Hepatocyte (in vitro differentiated cells): ENCODE data around the gene ARHGAP26. TPM values are rescaled to one million over a fixed set of nuclear protein-coding genes. Genes with fewer than 3 reads are reported as not detected.
A peak's percentile ranks its signal among the peaks of the same experiment; 100 is the strongest.

Experiments used
- DNase-seq: peaks from one replicate; pipeline ENCODE4 v3.0.0-alpha.2; 2016; ENCODE audit warnings: low spot score
- H2AFZ ChIP-seq: fragments of 200-600 bp; sonication (generic); 2 replicates; pipeline ENCODE4 v1.6.0; 2016; ENCODE audit warnings: antibody characterized with exemption, mild to moderate bottlenecking
- H3K27ac ChIP-seq: fragments of 200-600 bp; sonication (generic); 2 replicates; pipeline ENCODE4 v1.5.1; 2016; ENCODE audit warnings: mild to moderate bottlenecking
- H3K27me3 ChIP-seq: fragments of 200-600 bp; sonication (generic); 2 replicates; pipeline ENCODE4 v1.6.1; 2016
- H3K36me3 ChIP-seq: fragments of 200-600 bp; sonication (generic); replicated peaks from 2 replicates; pipeline ENCODE4 v1.5.1; 2016; ENCODE audit warnings: low read depth; ENCODE audit not compliant: insufficient read depth
- H3K4me1 ChIP-seq: fragments of 200-600 bp; sonication (generic); 2 replicates; pipeline ENCODE4 v1.5.1; 2016; ENCODE audit warnings: mild to moderate bottlenecking, moderate library complexity; ENCODE audit not compliant: insufficient read depth
- H3K4me2 ChIP-seq: fragments of 200-600 bp; sonication (generic); 2 replicates; pipeline ENCODE4 v1.6.0; 2016
- H3K4me3 ChIP-seq: fragments of 200-600 bp; sonication (generic); 2 replicates; pipeline ENCODE4 v1.5.1; 2016; ENCODE audit warnings: mild to moderate bottlenecking
- H3K79me2 ChIP-seq: fragments of 200-600 bp; sonication (generic); 2 replicates; pipeline ENCODE4 v1.6.0; 2017; ENCODE audit warnings: mild to moderate bottlenecking
- H3K9me2 ChIP-seq: fragments of 200-600 bp; sonication (generic); replicated peaks from 2 replicates; pipeline ENCODE4 v1.6.0; 2017; ENCODE audit warnings: mild to moderate bottlenecking; ENCODE audit not compliant: insufficient read depth
- H3K9me3 ChIP-seq: fragments of 200-600 bp; sonication (generic); 2 replicates; pipeline ENCODE4 v1.5.1; 2016; ENCODE audit warnings: low read depth, mild to moderate bottlenecking
- H4K20me1 ChIP-seq: fragments of 200-600 bp; sonication (generic); 2 replicates; pipeline ENCODE4 v1.6.0; 2016; ENCODE audit warnings: mild to moderate bottlenecking; ENCODE audit not compliant: insufficient read depth, poor library complexity, severe bottlenecking
- EZH2 ChIP-seq: fragments of 200-600 bp; sonication (generic); IDR thresholded peaks from 2 replicates; pipeline ENCODE4 v1.6.1; 2016; ENCODE audit warnings: antibody characterized with exemption, mild to moderate bottlenecking, borderline replicate concordance
- EZH2phosphoT487 ChIP-seq: fragments of 200-600 bp; sonication (generic); IDR thresholded peaks from one replicate; pipeline ENCODE4 v1.6.1; 2018; ENCODE audit warnings: antibody characterized with exemption, mild to moderate bottlenecking, low read depth, moderate library complexity; ENCODE audit not compliant: unreplicated experiment, severe bottlenecking
- WGBS: methylation state at CpG from one replicate; pipeline ENCODE4 v1.1.6; 2016; ENCODE audit warnings: low lambda C conversion rate; ENCODE audit errors: missing lambda C conversion rate; 5-methylcytosine and 5-hydroxymethylcytosine counted together
- polyA plus RNA-seq: library from polyadenylated mRNA; unstranded; fragments of >200 nt; fragmentation: Nextera tagmentation; extraction: Ambion mirVana; gene quantifications from 2 replicates; pipeline ENCODE4 v1.2.1, GENCODE V29; 2016
- total RNA-seq: library from RNA; depleted of rRNA; stranded (reverse); fragments of >200 nt; gene quantifications from 2 replicates; pipeline ENCODE4 v1.2.3, GENCODE V29; 2014
- TF ChIP-seq, protein P1 (sequence below): fragments of 200-600 bp; sonication (generic); IDR thresholded peaks from 2 replicates; pipeline ENCODE4 v1.5.1; 2016; ENCODE audit warnings: antibody characterized with exemption, mild to moderate bottlenecking; ENCODE audit not compliant: poor library complexity

Gene ARHGAP26
- total and polyA plus RNA-seq, 2 experiments from 2014 or later = 16.5 to 19.8 TPM

DNA sequence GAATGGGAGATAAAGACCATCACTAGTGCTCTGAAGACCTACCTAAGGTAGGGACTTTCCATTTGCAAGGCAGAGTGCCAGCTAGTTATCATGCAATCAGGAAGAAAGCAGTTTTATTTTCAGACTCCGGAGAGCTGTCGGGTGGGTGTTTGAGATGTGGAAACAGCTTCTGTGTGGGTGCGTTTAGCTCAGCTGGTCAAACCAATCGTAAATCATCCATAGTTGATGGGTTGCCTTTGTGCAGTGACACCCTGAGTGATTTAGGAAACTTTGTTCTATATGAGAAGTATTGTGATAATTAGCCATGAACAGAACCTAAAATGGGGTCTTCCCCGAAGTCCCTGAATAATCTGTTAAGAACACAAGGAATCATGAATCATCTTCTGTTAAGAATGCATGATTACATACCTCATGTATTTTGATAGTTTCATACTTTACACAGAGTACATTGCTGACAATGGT is 284.3 kb downstream of the ARHGAP26 start:
- Histone ChIP-seq H3K9me2 (no peaks in the 10 kb centered on the region), H3K4me2 (peak overlapping the region; percentile 1), H2AFZ (no peak overlapping the region), H3K4me3 (no peak overlapping the region), H3K9me3 (no peaks in the 10 kb centered on the region), H3K4me1 (peaks cover 28% of the 10 kb centered on the region), H3K27ac (no peak overlapping the region), H4K20me1 (no peaks in the 10 kb centered on the region), H3K27me3 (no peaks in the 10 kb centered on the region), H3K79me2 (no peaks in the 10 kb centered on the region), H3K36me3 (no peaks in the 10 kb centered on the region)
- TF ChIP-seq EZH2phosphoT487 = no peak
- TF ChIP-seq, protein P1, sequence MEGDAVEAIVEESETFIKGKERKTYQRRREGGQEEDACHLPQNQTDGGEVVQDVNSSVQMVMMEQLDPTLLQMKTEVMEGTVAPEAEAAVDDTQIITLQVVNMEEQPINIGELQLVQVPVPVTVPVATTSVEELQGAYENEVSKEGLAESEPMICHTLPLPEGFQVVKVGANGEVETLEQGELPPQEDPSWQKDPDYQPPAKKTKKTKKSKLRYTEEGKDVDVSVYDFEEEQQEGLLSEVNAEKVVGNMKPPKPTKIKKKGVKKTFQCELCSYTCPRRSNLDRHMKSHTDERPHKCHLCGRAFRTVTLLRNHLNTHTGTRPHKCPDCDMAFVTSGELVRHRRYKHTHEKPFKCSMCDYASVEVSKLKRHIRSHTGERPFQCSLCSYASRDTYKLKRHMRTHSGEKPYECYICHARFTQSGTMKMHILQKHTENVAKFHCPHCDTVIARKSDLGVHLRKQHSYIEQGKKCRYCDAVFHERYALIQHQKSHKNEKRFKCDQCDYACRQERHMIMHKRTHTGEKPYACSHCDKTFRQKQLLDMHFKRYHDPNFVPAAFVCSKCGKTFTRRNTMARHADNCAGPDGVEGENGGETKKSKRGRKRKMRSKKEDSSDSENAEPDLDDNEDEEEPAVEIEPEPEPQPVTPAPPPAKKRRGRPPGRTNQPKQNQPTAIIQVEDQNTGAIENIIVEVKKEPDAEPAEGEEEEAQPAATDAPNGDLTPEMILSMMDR = no peak
- no peak for TF ChIP-seq EZH2
- DNase-seq = no peak
- WGBS = 65% methylated on average over 5 of the region's 5 CpGs

DNA sequence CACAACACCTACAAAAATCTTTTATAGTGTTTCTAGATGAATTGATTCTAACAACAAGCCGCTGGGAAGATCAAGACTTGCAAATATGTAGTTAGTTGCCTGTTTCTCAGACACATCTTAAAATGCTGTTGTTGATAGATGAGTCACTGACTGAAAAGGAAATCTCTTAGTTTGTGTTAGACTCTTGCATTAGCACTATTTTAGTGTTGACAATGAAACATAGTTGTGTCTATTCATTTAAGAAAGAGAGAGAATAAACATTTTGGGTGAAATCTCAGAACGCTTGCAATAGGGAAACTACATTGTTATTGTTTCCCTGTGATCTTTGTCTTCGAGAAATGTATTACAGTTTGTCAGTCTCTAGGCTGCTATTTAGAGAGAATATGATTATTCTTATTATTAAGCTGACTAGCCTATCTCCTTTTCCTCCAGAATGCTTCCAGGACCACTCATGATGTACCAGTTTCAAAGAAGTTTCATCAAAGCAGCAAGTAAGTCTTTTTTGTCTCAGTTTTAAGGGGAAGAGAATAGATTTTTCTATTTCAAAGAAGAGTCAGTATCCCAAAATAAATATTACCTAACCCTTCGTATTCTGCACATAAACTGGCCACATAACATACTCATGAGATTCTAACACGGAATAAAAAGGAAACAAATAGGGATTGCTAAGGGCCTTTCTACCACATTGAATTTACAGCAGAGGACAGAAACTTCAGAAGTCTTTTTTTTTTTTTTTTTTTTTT is 285.6 kb downstream of the ARHGAP26 start:
- 78% methylated on average over 5 of the region's 5 CpGs for WGBS
- no peak for DNase-seq
- Histone ChIP-seq H3K4me2 (no peak overlapping the region), H3K79me2 (no peaks in the 10 kb centered on the region), H2AFZ (no peak overlapping the region), H3K27me3 (no peaks in the 10 kb centered on the region), H3K9me2 (no peaks in the 10 kb centered on the region), H3K27ac (no peak overlapping the region), H3K4me3 (no peak overlapping the region), H3K36me3 (no peaks in the 10 kb centered on the region), H4K20me1 (no peaks in the 10 kb centered on the region), H3K9me3 (no peaks in the 10 kb centered on the region), H3K4me1 (peaks cover 38% of the 10 kb centered on the region)
- TF ChIP-seq EZH2 = no peak

DNA sequence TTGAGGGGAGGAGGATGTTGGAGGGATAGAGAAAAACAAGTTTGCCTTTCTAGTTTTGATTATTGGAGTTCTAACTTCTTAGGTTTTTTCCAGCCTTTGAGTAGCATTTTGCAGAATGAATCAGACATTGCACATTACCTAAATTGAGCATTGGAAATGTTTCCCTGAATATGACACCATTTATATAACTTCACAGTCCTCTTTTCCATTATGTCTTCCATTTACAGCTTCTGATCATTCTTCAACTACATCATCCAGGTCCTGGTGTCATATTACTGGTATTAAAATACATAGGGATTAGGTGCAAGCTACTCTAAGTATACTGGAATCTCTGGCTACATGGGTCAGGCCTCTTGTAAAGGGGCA is 286.1 kb downstream of the ARHGAP26 start:
- Histone ChIP-seq H3K27ac (peak overlapping the region; percentile 27), H2AFZ (no peak overlapping the region)

More for the DNA sequence above, 286.1 kb downstream of the ARHGAP26 start:
- Histone ChIP-seq H3K4me3 (no peak overlapping the region), H4K20me1 (no peaks in the 10 kb centered on the region), H3K36me3 (no peaks in the 10 kb centered on the region), H3K9me3 (no peaks in the 10 kb centered on the region), H3K79me2 (no peaks in the 10 kb centered on the region), H3K4me2 (no peak overlapping the region), H3K4me1 (peaks cover 35% of the 10 kb centered on the region), H3K27me3 (no peaks in the 10 kb centered on the region), H3K9me2 (no peaks in the 10 kb centered on the region)
- no peak for TF ChIP-seq EZH2phosphoT487
- no peak for TF ChIP-seq EZH2
- TF ChIP-seq, protein P1 = no peak
- DNase-seq = no peak
